ENCODE measurements around the gene GLOD4. TPM values are rescaled to one million over a fixed set of nuclear protein-coding genes. Genes with fewer than 3 reads are reported as not detected.

GLOD4 gene
- total and polyA plus RNA-seq, 10 of the 15 experiments (the other 5 are each of a cell fraction or from before 2014, with no cell fraction given): 40.8 to 107 (median 81.2) TPM

GRCh38 chr17:804541-805435 lies 22.7 kb upstream of the GLOD4 start:
- Histone ChIP-seq H3K4me2 (ENCODE audit: control insufficient read depth, insufficient read depth) (no peak overlapping the region), H3K27ac (ENCODE audit: control insufficient read depth, insufficient read depth) (no peak overlapping the region), H3K36me3 (ENCODE audit: control insufficient read depth in 2 of 2, insufficient read depth in 2 of 2, low read length in 1 of 2) (no peaks in the 10 kb centered on the region), H3K9me3 (replicated peaks; ENCODE audit: control insufficient read depth, insufficient read depth, low read length) (no peaks in the 10 kb centered on the region), H3K4me3 (no peak overlapping the region), H4K20me1 (ENCODE audit: control insufficient read depth, insufficient read depth) (no peaks in the 10 kb centered on the region), H3K9ac (ENCODE audit: control insufficient read depth, insufficient read depth, low read length) (no peak overlapping the region), H3K27me3 (replicated peaks in 1 of 2; ENCODE audit: control insufficient read depth in 2 of 2, insufficient read depth in 2 of 2, low read length in 1 of 2) (no peaks in the 10 kb centered on the region), H2AFZ (ENCODE audit: control insufficient read depth, low read depth, low read length) (no peak overlapping the region), H3K4me1 (ENCODE audit: control insufficient read depth, insufficient read depth, low read length) (no peaks in the 10 kb centered on the region), H3K79me2 (ENCODE audit: control insufficient read depth, insufficient read depth, low read length) (no peaks in the 10 kb centered on the region)
- WGBS (ENCODE audit: insufficient coverage, insufficient replicate concordance, low lambda C conversion rate, missing lambda C conversion rate): 52% methylated on average over 26 of the region's 41 CpGs
- CTCF ChIA-PET: interaction anchor here (0.8 to 1.4 kb wide), 2 partner anchors 13 to 14 kb away, joined by 3 read pairs; no protein-coding TSS in a partner anchor
- no TSS peak for BruUV-seq (replicated peaks)
- SMC1A ChIA-PET (ENCODE audit: uncharacterized antibody, unreplicated experiment): no interaction called here
- FAIRE-seq (no peak), ATAC-seq (no peak), DNase-seq (ENCODE audit: low read depth, low spot score) (no peak)
- RAD21 ChIA-PET (ENCODE audit: unreplicated experiment): no interaction called here
- intact Hi-C loops (cut with micrococcal nuclease; ENCODE audit: unreplicated experiment) (no loop called here), in situ Hi-C loops (cut with MboI) (no loop called here)
- TF ChIP-seq BMI1 (IDR thresholded peaks at IDR 0.05; ENCODE audit: borderline replicate concordance): no peak
- no peak for TF ChIP-seq ZNF207 (IDR thresholded peaks at IDR 0.05; ENCODE audit: borderline replicate concordance)
- TF ChIP-seq ZNF24 (IDR thresholded peaks at IDR 0.05): no peak
- no peak for TF ChIP-seq STAT1 (conservative IDR thresholded peaks at IDR 0.05)
- no peak for TF ChIP-seq CUX1 (IDR thresholded peaks at IDR 0.05; ENCODE audit: insufficient replicate concordance, low read depth, low read length)
- no peak for TF ChIP-seq SUPT20H (IDR thresholded peaks at IDR 0.05; ENCODE audit: borderline replicate concordance, control insufficient read depth, low read depth, low read length)
- TF ChIP-seq USF1 (IDR thresholded peaks at IDR 0.05; ENCODE audit: borderline replicate concordance, extremely low read length, insufficient read depth, low read depth, low read length): no peak
- no peak for TF ChIP-seq SMC3 (IDR thresholded peaks at IDR 0.05; ENCODE audit: borderline replicate concordance, low read length)
- no peak for TF ChIP-seq IRF3 (IDR thresholded peaks at IDR 0.05)
- TF ChIP-seq ZNF622 (IDR thresholded peaks at IDR 0.05): no peak
- no peak for TF ChIP-seq EP300 (IDR thresholded peaks at IDR 0.05; ENCODE audit: borderline replicate concordance in 1 of 2, control insufficient read depth in 1 of 2, low read depth in 2 of 2, low read length in 2 of 2)
- TF ChIP-seq CHD1 (IDR thresholded peaks at IDR 0.05; ENCODE audit: low read depth, low read length): no peak
- TF ChIP-seq NFYA (IDR thresholded peaks at IDR 0.05; ENCODE audit: borderline replicate concordance, low read depth, low read length): no peak
- no peak for TF ChIP-seq MYB (IDR thresholded peaks at IDR 0.05; ENCODE audit: borderline replicate concordance, low read depth, low read length)
- POLR2A ChIA-PET: no interaction called here

All from GM12878 (cell line).